HG02885 (cell line): ENCODE measurements around the gene CLEC2B.

ENCODE experiments used
- ATAC-seq: cut with Tn5 transposase; IDR thresholded peaks from one replicate; pipeline ENCODE4 v1.9.1; 2021; ENCODE audit warnings: mild to moderate bottlenecking; ENCODE audit not compliant: unreplicated experiment, poor library complexity

The CLEC2B gene

GRCh38 chr12:9810671-9811070 lies 58.5 kb downstream of the CLEC2B start:
- ATAC-seq = no peak

- no peak for ATAC-seq
These were observed 59.3 kb downstream of the CLEC2B start for GRCh38 chr12:9809866-9810265.

GRCh38 chr12:9809338-9809737 lies 59.8 kb downstream of the CLEC2B start:
- ATAC-seq = no peak

GRCh38 chr12:9808504-9808903 lies 60.6 kb downstream of the CLEC2B start:
- ATAC-seq = no peak

- ATAC-seq = no peak
These were observed 62.4 kb downstream of the CLEC2B start for GRCh38 chr12:9806714-9807113.

- no peak for ATAC-seq
These were observed 63.3 kb downstream of the CLEC2B start for GRCh38 chr12:9805883-9806282.
